Measurements from ENCODE around the gene YAP1.

GRCh38 chr11:102155676-102156075 is 45.4 kb downstream of the YAP1 start:
- TF ChIP-seq CTCF (IDR thresholded peaks at IDR 0.05) (no peak), POLR2A (IDR thresholded peaks at IDR 0.05) (no peak)

All from uterus (tissue), 2 donors.